Gastroesophageal sphincter (tissue), 4 donors: Measurements from ENCODE around the gene ARID1B. TPM values are rescaled to one million over a fixed set of nuclear protein-coding genes. Genes with fewer than 3 reads are reported as not detected.
"Not testable (repeated sequence)": the region's sequence is repeated elsewhere in the genome, so short reads cannot be mapped to it uniquely, and the experiment has no call there.

ENCODE experiments used
- ATAC-seq: fragments of 150-250 bp; one replicate; pipeline ENCODE4 v1.9.1; 2016; ENCODE audit warnings: mild to moderate bottlenecking, moderate library complexity
- H3K27ac ChIP-seq, 4 donors: fragments of 200-600 bp; sonication (generic) in 3 of 4; 1 replicate in 3 of 4; 2 replicates in 1 of 4; pipeline ENCODE4 v1.5.1; 2016 to 2019
- H3K27me3 ChIP-seq: fragments of 200-600 bp; sonication (generic); one replicate; pipeline ENCODE4 v1.5.1; 2019
- H3K36me3 ChIP-seq, 2 donors: fragments of 200-600 bp; sonication (generic); one replicate each; pipeline ENCODE4 v1.5.1; 2019; ENCODE audit warnings: control low read depth in 1 of 2
- H3K4me1 ChIP-seq, 3 donors: fragments of 200-600 bp; sonication (generic); 1 replicate in 2 of 3; 2 replicates in 1 of 3; pipeline ENCODE4 v1.5.1; 2016 to 2019; ENCODE audit warnings: control low read depth in 2 of 3
- H3K4me3 ChIP-seq, 2 donors: fragments of 200-600 bp; sonication (generic); one replicate each; pipeline ENCODE4 v1.5.1; 2019; ENCODE audit warnings: mild to moderate bottlenecking in 1 of 2, moderate library complexity in 1 of 2
- H3K9me3 ChIP-seq, 3 donors: fragments of 200-600 bp; sonication (generic); one replicate each; pipeline ENCODE4 v1.5.1; 2017 to 2019; ENCODE audit warnings: control low read depth in 2 of 3
- CTCF ChIP-seq, 4 experiments: fragments of 200-600 bp in 2 of 4; fragments of 450-650 bp in 2 of 4; sonication (generic) in 1 of 4; IDR thresholded peaks; one replicate each; pipeline ENCODE4 v1.5.1; 2017 to 2019; ENCODE audit warnings: antibody characterized with exemption in 4 of 4, mild to moderate bottlenecking in 2 of 4, moderate library complexity in 2 of 4
- EP300 ChIP-seq: sonication (generic); formaldehyde crosslinking; IDR thresholded peaks from one replicate; pipeline ENCODE4 v1.6.1; 2017; ENCODE audit warnings: antibody characterized with exemption, mild to moderate bottlenecking
- POLR2A ChIP-seq, 2 donors: fragments of 450-650 bp; IDR thresholded peaks; one replicate each; pipeline ENCODE4 v1.6.1; 2017; ENCODE audit warnings: antibody characterized with exemption in 2 of 2, mild to moderate bottlenecking in 2 of 2, moderate library complexity in 1 of 2
- POLR2AphosphoS5 ChIP-seq: sonication (generic); formaldehyde crosslinking; IDR thresholded peaks from one replicate; pipeline ENCODE4 v1.6.1; 2017; ENCODE audit warnings: antibody characterized with exemption
- WGBS, 2 donors: methylation state at CpG; one replicate each; pipeline ENCODE4 v1.1.5; 2018; ENCODE audit warnings: low coverage in 1 of 2; 5-methylcytosine and 5-hydroxymethylcytosine counted together
- total RNA-seq, 4 donors: library from RNA; depleted of rRNA; stranded (reverse); fragments of >200 nt; gene quantifications; one replicate each; pipeline ENCODE4 v1.1.0, GENCODE V29; 2016

Gene ARID1B
- total RNA-seq, 4 donors from 2014 or later: 40.0 to 106 (median 79.7) TPM

GRCh38 chr6:157034436-157035230 is 257.5 kb downstream of the ARID1B start:
- Histone ChIP-seq H3K4me1 (peaks cover 4 to 52% (median 13%) of the 10 kb centered on the region in 3 donors), H3K27me3 (no peaks in the 10 kb centered on the region), H3K36me3 (no peaks in the 10 kb centered on the region), H3K9me3 (no peaks in the 10 kb centered on the region), H3K4me3 (no peak overlapping the region), H3K27ac (no peak overlapping the region)
- no peak for ATAC-seq
- WGBS, 2 donors: 21 to 26% methylated on average over 6 of the region's 6 CpGs
- TF ChIP-seq POLR2A (IDR thresholded peaks at IDR 0.05): no peak
- peak; percentile 43 to 78 (median 68) for TF ChIP-seq CTCF (IDR thresholded peaks at IDR 0.05)
- no peak for TF ChIP-seq EP300
- TF ChIP-seq POLR2AphosphoS5: no peak

- no peaks in the 10 kb centered on the region for H3K36me3 ChIP-seq
- WGBS, 2 donors: 82 to 97% methylated on average over 2 of the region's 2 CpGs
- H3K27ac ChIP-seq: no peak overlapping the region
- H3K4me1 ChIP-seq: peaks cover 4 to 52% (median 13%) of the 10 kb centered on the region in 3 donors
- no peaks in the 10 kb centered on the region for H3K9me3 ChIP-seq
- H3K27me3 ChIP-seq: no peaks in the 10 kb centered on the region
- TF ChIP-seq POLR2A (IDR thresholded peaks at IDR 0.05) (no peak), CTCF (IDR thresholded peaks at IDR 0.05) (no peak), EP300 (no peak), POLR2AphosphoS5 (no peak)
- H3K4me3 ChIP-seq: no peak overlapping the region
- ATAC-seq: no peak
Observed at GRCh38 chr6:157035546-157035945, 258.4 kb downstream of the ARID1B start.

GRCh38 chr6:157036245-157036711 is 259.1 kb downstream of the ARID1B start:
- Histone ChIP-seq H3K36me3 (no peaks in the 10 kb centered on the region), H3K27me3 (no peaks in the 10 kb centered on the region), H3K4me1 (peaks cover 4 to 52% (median 13%) of the 10 kb centered on the region in 3 donors), H3K27ac (no peak overlapping the region), H3K9me3 (no peaks in the 10 kb centered on the region), H3K4me3 (no peak overlapping the region)
- ATAC-seq: peak; percentile 76
- no peak for TF ChIP-seq POLR2AphosphoS5
- no peak for TF ChIP-seq POLR2A (IDR thresholded peaks at IDR 0.05)
- no peak for TF ChIP-seq CTCF (IDR thresholded peaks at IDR 0.05)
- TF ChIP-seq EP300: no peak
- whole genome bisulfite sequencing, 2 donors: 55 to 100% methylated on average over 1 to 5 of the region's 5 CpGs

- 58 to 65% methylated on average over 6 to 8 of the region's 8 CpGs for WGBS, 2 donors
- TF ChIP-seq CTCF (IDR thresholded peaks at IDR 0.05): no peak
- Histone ChIP-seq H3K36me3 (no peaks in the 10 kb centered on the region), H3K27me3 (no peaks in the 10 kb centered on the region), H3K9me3 (no peaks in the 10 kb centered on the region), H3K27ac (no peak overlapping the region), H3K4me1 (peaks cover 4 to 52% (median 13%) of the 10 kb centered on the region in 3 donors), H3K4me3 (no peak overlapping the region)
- no peak for ATAC-seq
Observed at GRCh38 chr6:157037165-157037564, 260.0 kb downstream of the ARID1B start.

GRCh38 chr6:157038610-157039009 is 261.4 kb downstream of the ARID1B start:
- H3K9me3 ChIP-seq: no peaks in the 10 kb centered on the region
- ATAC-seq: no peak
- H3K27ac ChIP-seq: no peak overlapping the region
- H3K27me3 ChIP-seq: no peaks in the 10 kb centered on the region
- TF ChIP-seq POLR2A (IDR thresholded peaks at IDR 0.05) (no peak), POLR2AphosphoS5 (no peak), EP300 (no peak), CTCF (IDR thresholded peaks at IDR 0.05) (no peak)
- H3K36me3 ChIP-seq: no peaks in the 10 kb centered on the region
- H3K4me3 ChIP-seq: no peak overlapping the region
- peaks cover 4 to 42% (median 11%) of the 10 kb centered on the region in 3 donors for H3K4me1 ChIP-seq
- WGBS, 2 donors: 95 to 96% methylated on average over 6 to 7 of the region's 7 CpGs

GRCh38 chr6:157039639-157040038 is 262.5 kb downstream of the ARID1B start:
- not testable (repeated sequence) for ATAC-seq, H3K27me3 ChIP-seq, H3K9me3 ChIP-seq, H3K4me3 ChIP-seq, H3K36me3 ChIP-seq, H3K27ac ChIP-seq
- WGBS, 2 donors: 100% methylated on average over 1 to 4 of the region's 4 CpGs
- peaks cover 4 to 31% (median 4%) of the 10 kb centered on the region in 3 donors for H3K4me1 ChIP-seq
